Thymus (tissue), 11 donors: Measurements from ENCODE around the gene ZBTB1. TPM values are rescaled to one million over a fixed set of nuclear protein-coding genes. Genes with fewer than 3 reads are reported as not detected.
"Not testable (repeated sequence)": the region's sequence is repeated elsewhere in the genome, so short reads cannot be mapped to it uniquely, and the experiment has no call there.

Experiments
- DNase-seq, 9 donors: peaks; one replicate each; pipeline ENCODE4 v3.0.0-alpha.2; 2013; ENCODE audit warnings: low spot score in 9 of 9, low read depth in 6 of 9, missing footprints in 1 of 9
- H3K27ac ChIP-seq, 2 donors: one replicate each; pipeline ENCODE4 v1.5.1; 2013; ENCODE audit warnings: control low read depth in 1 of 2, low read depth in 1 of 2, low read length in 1 of 2, mild to moderate bottlenecking in 1 of 2, moderate library complexity in 1 of 2
- H3K27me3 ChIP-seq, 2 donors: one replicate each; pipeline ENCODE4 v1.5.1; 2013; ENCODE audit warnings: low read length in 1 of 2; ENCODE audit not compliant: control insufficient read depth in 2 of 2, insufficient read depth in 1 of 2
- H3K36me3 ChIP-seq, 2 donors: one replicate each; pipeline ENCODE4 v1.5.1; 2013; ENCODE audit warnings: low read length in 1 of 2, mild to moderate bottlenecking in 1 of 2, moderate library complexity in 1 of 2; ENCODE audit not compliant: control insufficient read depth in 2 of 2, insufficient read depth in 2 of 2
- H3K4me1 ChIP-seq, 2 donors: one replicate each; pipeline ENCODE4 v1.5.1; 2013; ENCODE audit warnings: low read length in 2 of 2; ENCODE audit not compliant: control insufficient read depth in 2 of 2, insufficient read depth in 2 of 2
- H3K4me3 ChIP-seq, 2 donors: one replicate each; pipeline ENCODE4 v1.5.1; 2013; ENCODE audit warnings: low read length in 2 of 2, control low read depth in 1 of 2, mild to moderate bottlenecking in 1 of 2
- H3K9me3 ChIP-seq, 2 donors: one replicate each; pipeline ENCODE4 v1.5.1; 2013; ENCODE audit warnings: low read length in 1 of 2, mild to moderate bottlenecking in 1 of 2; ENCODE audit not compliant: control insufficient read depth in 2 of 2, insufficient read depth in 1 of 2
- WGBS: extraction: QIAGEN DNeasy Blood & Tissue Kit; methylation state at CpG from one replicate; pipeline ENCODE4 v1.1.7; 2013; 5-methylcytosine and 5-hydroxymethylcytosine counted together
- polyA plus RNA-seq: library from polyadenylated mRNA; stranded (reverse); fragments of 200-250 nt; gene quantifications from one replicate; pipeline ENCODE4 v1.2.3, GENCODE V29; 2013
- total RNA-seq: library from RNA; stranded (reverse); fragments of 120-200 nt; gene quantifications from one replicate; pipeline ENCODE4 v1.2.4, GENCODE V29; 2013
- donor health status: healthy.

ZBTB1 gene
- total and polyA plus RNA-seq, 2 donors: 42.0 to 53.0 TPM

- Histone ChIP-seq H3K9me3 (no peaks in the 10 kb centered on the region), H3K4me3 (no peak overlapping the region), H3K27ac (no peak overlapping the region), H3K27me3 (no peaks in the 10 kb centered on the region), H3K36me3 (peaks cover 0 to 5% of the 10 kb centered on the region in 2 donors), H3K4me1 (peaks cover 7 to 21% of the 10 kb centered on the region in 2 donors)
- no peak for DNase-seq
- 97% methylated on average over 2 of the region's 2 CpGs for WGBS
Observed at GRCh38 chr14:64513271-64513670, 8.7 kb downstream of the ZBTB1 start.

GRCh38 chr14:64515053-64515452, 10.5 kb downstream of the ZBTB1 start:
- Histone ChIP-seq H3K4me1 (peaks cover 7 to 13% of the 10 kb centered on the region in 2 donors), H3K27ac (no peak overlapping the region), H3K36me3 (peaks cover 0 to 5% of the 10 kb centered on the region in 2 donors), H3K9me3 (no peaks in the 10 kb centered on the region), H3K27me3 (no peaks in the 10 kb centered on the region), H3K4me3 (no peak overlapping the region)
- DNase-seq: no peak
- WGBS: 86% methylated on average over 1 of the region's 1 CpG

- WGBS: 98% methylated on average over 1 of the region's 1 CpG
- Histone ChIP-seq H3K27ac (no peak overlapping the region), H3K9me3 (no peaks in the 10 kb centered on the region), H3K36me3 (peaks cover 0 to 6% of the 10 kb centered on the region in 2 donors), H3K4me3 (no peak overlapping the region), H3K4me1 (no peaks in the 10 kb centered on the region), H3K27me3 (no peaks in the 10 kb centered on the region)
- DNase-seq: no peak
Observed at GRCh38 chr14:64516969-64517368, 12.4 kb downstream of the ZBTB1 start.

GRCh38 chr14:64517667-64518066, 13.1 kb downstream of the ZBTB1 start:
- H3K27me3 ChIP-seq, H3K4me3 ChIP-seq, DNase-seq, H3K9me3 ChIP-seq, H3K27ac ChIP-seq, H3K4me1 ChIP-seq: not testable (repeated sequence)
- 98% methylated on average over 6 of the region's 6 CpGs for WGBS
- peaks cover 3 to 13% of the 10 kb centered on the region in 2 donors for H3K36me3 ChIP-seq

- no peaks in the 10 kb centered on the region for H3K9me3 ChIP-seq
- no peak for DNase-seq
- 96% methylated on average over 4 of the region's 4 CpGs for WGBS
- peaks cover 8 to 19% of the 10 kb centered on the region in 2 donors for H3K36me3 ChIP-seq
- no peaks in the 10 kb centered on the region for H3K27me3 ChIP-seq
- no peak overlapping the region for H3K27ac ChIP-seq
- no peak overlapping the region for H3K4me3 ChIP-seq
- H3K4me1 ChIP-seq: no peaks in the 10 kb centered on the region
Observed at GRCh38 chr14:64518229-64518628, 13.7 kb downstream of the ZBTB1 start.

- no peaks in the 10 kb centered on the region for H3K4me1 ChIP-seq
- no peak overlapping the region for H3K4me3 ChIP-seq
- WGBS: 99% methylated on average over 4 of the region's 4 CpGs
- DNase-seq: no peak
- H3K27ac ChIP-seq: no peak overlapping the region
- H3K36me3 ChIP-seq: peaks cover 10 to 22% of the 10 kb centered on the region in 2 donors
- no peaks in the 10 kb centered on the region for H3K9me3 ChIP-seq
- no peaks in the 10 kb centered on the region for H3K27me3 ChIP-seq
Observed at GRCh38 chr14:64520699-64521098, 16.1 kb downstream of the ZBTB1 start.

- H3K4me1 ChIP-seq: no peaks in the 10 kb centered on the region
- DNase-seq: no peak
- WGBS: 96% methylated on average over 9 of the region's 9 CpGs
- no peak overlapping the region for H3K27ac ChIP-seq
- H3K36me3 ChIP-seq: peaks cover 10 to 35% of the 10 kb centered on the region in 2 donors
- no peaks in the 10 kb centered on the region for H3K9me3 ChIP-seq
- H3K27me3 ChIP-seq: no peaks in the 10 kb centered on the region
- H3K4me3 ChIP-seq: no peak overlapping the region
Observed at GRCh38 chr14:64522591-64523355, 18.2 kb downstream of the ZBTB1 start.

GRCh38 chr14:64525354-64525753, 20.8 kb downstream of the ZBTB1 start:
- no peak for DNase-seq
- WGBS: 97% methylated on average over 2 of the region's 2 CpGs

GRCh38 chr14:64531567-64531966, 27.0 kb downstream of the ZBTB1 start:
- 97% methylated on average over 2 of the region's 2 CpGs for WGBS
- H3K4me3 ChIP-seq: no peak overlapping the region
- DNase-seq: no peak
- H3K27ac ChIP-seq: no peak overlapping the region
- peaks cover 3 to 11% of the 10 kb centered on the region in 2 donors for H3K36me3 ChIP-seq
- no peaks in the 10 kb centered on the region for H3K4me1 ChIP-seq
- no peaks in the 10 kb centered on the region for H3K9me3 ChIP-seq
- no peaks in the 10 kb centered on the region for H3K27me3 ChIP-seq

More at GRCh38 chr14:64525354-64525753, 20.8 kb downstream of the ZBTB1 start:
- H3K27me3 ChIP-seq: no peaks in the 10 kb centered on the region
- peaks cover 14 to 41% of the 10 kb centered on the region in 2 donors for H3K36me3 ChIP-seq
- no peaks in the 10 kb centered on the region for H3K4me1 ChIP-seq
- H3K9me3 ChIP-seq: no peaks in the 10 kb centered on the region
- no peak overlapping the region for H3K4me3 ChIP-seq
- no peak overlapping the region for H3K27ac ChIP-seq
